ENCODE results near the gene PAM16. TPM values are rescaled to one million over a fixed set of nuclear protein-coding genes. Genes with fewer than 3 reads are reported as not detected.
"Not testable (repeated sequence)": the region's sequence is repeated elsewhere in the genome, so short reads cannot be mapped to it uniquely, and the experiment has no call there.

The PAM16 gene
- total RNA-seq, 4 donors from 2014 or later, result 26.5 to 40.5 (median 29.2) TPM

- 54 to 81% methylated on average over 6 to 26 of the region's 26 CpGs for WGBS, 2 donors (ENCODE audit: low coverage in 1 of 2)
- in situ Hi-C loops (cut with MboI; ENCODE audit: low pct_ligation_motif_present in 1 of 4, low pct_unique_long_range_greater_than_20kb in 1 of 4, low sequenced_read_pairs in 3 of 4) (loop anchor here in 1 of 4 donors (25.0 kb wide), 1 partner anchor 158 kb away; no protein-coding TSS in a partner anchor), intact Hi-C loops (cut with DNase I; ENCODE audit: low total_unique reads) (loop anchor here (5.0 kb wide), 1 partner anchor 1523 kb away; no protein-coding TSS in a partner anchor)
- no peak for DNase-seq
- H3K9me3 ChIP-seq, result no peaks in the 10 kb centered on the region
- H3K27ac ChIP-seq, result no peak overlapping the region
- H3K36me3 ChIP-seq, result no peaks in the 10 kb centered on the region
- TF ChIP-seq EP300 (IDR thresholded peaks at IDR 0.05; ENCODE audit: low read depth) (no peak), POLR2A (IDR thresholded peaks at IDR 0.05) (no peak), CTCF (IDR thresholded peaks at IDR 0.05) (no peak), POLR2AphosphoS5 (IDR thresholded peaks at IDR 0.05) (no peak)
- H3K27me3 ChIP-seq, result no peaks in the 10 kb centered on the region
- H3K4me3 ChIP-seq, result no peak overlapping the region
- H3K4me1 ChIP-seq, result peaks cover 0 to 15% (median 10%) of the 10 kb centered on the region in 4 donors
These were observed 5.9 kb downstream of the PAM16 start for GRCh38 chr16:4344983-4345835.

DNA sequence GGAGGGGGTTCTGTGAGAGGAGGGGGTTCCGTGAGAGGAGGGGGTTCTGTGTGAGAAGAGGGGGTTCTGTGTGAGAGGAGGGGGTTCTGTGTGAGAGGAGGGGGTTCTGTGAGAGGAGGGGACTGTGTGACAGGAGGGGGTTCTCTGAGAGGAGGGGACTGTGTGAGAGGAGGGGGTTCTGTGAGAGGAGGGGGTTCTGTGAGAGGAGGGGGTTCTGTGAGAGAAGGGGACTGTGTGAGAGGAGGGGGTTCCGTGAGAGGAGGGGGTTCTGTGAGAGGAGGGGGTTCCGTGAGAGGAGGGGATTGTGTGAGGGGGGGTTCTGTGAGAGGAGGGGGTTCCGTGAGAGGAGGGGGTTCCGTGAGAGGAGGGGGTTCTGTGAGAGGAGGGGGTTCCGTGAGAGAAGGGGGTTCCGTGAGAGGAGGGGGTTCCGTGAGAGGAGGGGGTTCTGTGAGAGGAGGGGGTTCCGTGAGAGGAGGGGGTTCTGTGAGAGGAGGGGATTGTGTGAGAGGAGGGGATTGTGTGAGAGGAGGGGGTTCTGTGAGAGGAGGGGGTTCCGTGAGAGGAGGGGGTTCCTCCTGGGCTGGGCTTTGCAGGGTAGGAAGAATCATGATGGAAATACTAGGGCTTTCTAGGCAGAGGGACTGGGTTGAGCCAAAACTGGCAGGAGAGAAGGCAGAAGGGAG lies 6.7 kb downstream of the PAM16 start:
- WGBS, 2 donors (ENCODE audit: low coverage in 1 of 2), result 59 to 100% methylated on average over 1 to 5 of the region's 10 CpGs
- intact Hi-C loops (cut with DNase I; ENCODE audit: low total_unique reads), result loop anchor here (5.0 kb wide), 1 partner anchor 1522 kb away; no protein-coding TSS in a partner anchor
- H3K27me3 ChIP-seq, DNase-seq, H3K36me3 ChIP-seq, H3K4me3 ChIP-seq, H3K9me3 ChIP-seq, H3K27ac ChIP-seq: not testable (repeated sequence)
- H3K4me1 ChIP-seq, result peaks cover 0 to 12% (median 5%) of the 10 kb centered on the region in 4 donors
- in situ Hi-C loops (cut with MboI; ENCODE audit: low pct_ligation_motif_present in 1 of 4, low pct_unique_long_range_greater_than_20kb in 1 of 4, low sequenced_read_pairs in 3 of 4), result loop anchor here in 1 of 4 donors (25.0 kb wide), 1 partner anchor 157 kb away; no protein-coding TSS in a partner anchor

DNA sequence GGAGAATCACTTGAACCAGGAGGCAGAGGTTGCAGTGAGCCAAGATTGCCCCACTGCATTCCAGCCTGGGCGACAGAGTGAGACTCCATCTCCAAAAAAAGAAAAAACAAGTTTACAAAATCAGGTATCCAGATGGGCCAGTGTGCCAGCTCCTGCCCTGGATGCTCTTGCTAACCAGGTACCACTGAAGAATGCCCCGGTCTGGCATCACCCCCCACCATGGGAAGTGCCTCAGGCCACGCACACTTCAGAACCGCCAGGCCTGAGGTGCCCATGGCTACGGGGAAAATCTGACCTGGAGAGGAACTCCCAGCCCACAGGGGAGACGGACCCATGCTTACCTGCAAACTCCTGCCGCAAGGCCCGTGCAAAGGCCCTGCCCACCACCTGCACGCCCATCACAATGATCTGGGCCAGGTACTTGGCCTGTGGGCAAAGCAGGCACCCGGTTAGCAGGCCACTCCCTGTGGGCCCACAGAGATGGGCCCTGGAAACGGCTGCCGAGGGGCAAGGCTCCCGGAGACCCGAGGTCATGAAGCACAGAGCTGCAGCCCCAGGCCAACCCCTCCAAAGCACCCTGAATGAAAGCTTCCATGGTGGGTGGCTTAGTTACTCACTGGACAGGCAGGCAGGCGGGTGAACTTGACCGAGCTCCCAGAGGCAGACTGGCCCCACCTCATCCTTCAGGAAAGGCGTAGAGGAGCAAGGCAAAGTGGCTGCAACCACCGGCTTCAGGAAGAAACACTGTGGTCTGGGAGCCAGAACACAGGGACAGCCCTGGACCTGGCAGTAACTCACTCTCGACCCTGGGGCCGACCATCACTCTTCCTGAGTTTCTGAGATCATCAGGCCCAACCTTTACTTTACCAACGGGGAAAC lies 8.0 kb downstream of the PAM16 start:
- peaks cover 0 to 11% (median 5%) of the 10 kb centered on the region in 4 donors for H3K4me1 ChIP-seq
- no peaks in the 10 kb centered on the region for H3K27me3 ChIP-seq
- WGBS, 2 donors (ENCODE audit: low coverage in 1 of 2), result 91% methylated on average over 13 of the region's 21 CpGs; no CpG with 5 or more reads in 1 of the 2 donors
- no peaks in the 10 kb centered on the region for H3K36me3 ChIP-seq
- TF ChIP-seq POLR2AphosphoS5 (IDR thresholded peaks at IDR 0.05) (no peak), CTCF (IDR thresholded peaks at IDR 0.05) (no peak), POLR2A (IDR thresholded peaks at IDR 0.05) (no peak), EP300 (IDR thresholded peaks at IDR 0.05; ENCODE audit: low read depth) (no peak)
- no peak overlapping the region for H3K4me3 ChIP-seq
- H3K27ac ChIP-seq, result no peak overlapping the region
- in situ Hi-C loops (cut with MboI; ENCODE audit: low pct_ligation_motif_present in 1 of 4, low pct_unique_long_range_greater_than_20kb in 1 of 4, low sequenced_read_pairs in 3 of 4) (loop anchor here in 1 of 4 donors (25.0 kb wide), 1 partner anchor 156 kb away; no protein-coding TSS in a partner anchor), intact Hi-C loops (cut with DNase I; ENCODE audit: low total_unique reads) (loop anchor here (5.0 kb wide), 1 partner anchor 1521 kb away; no protein-coding TSS in a partner anchor)
- no peaks in the 10 kb centered on the region for H3K9me3 ChIP-seq
- no peak for DNase-seq

- intact Hi-C loops (cut with DNase I; ENCODE audit: low total_unique reads) (loop anchor here (5.0 kb wide), 1 partner anchor 1519 kb away; no protein-coding TSS in a partner anchor), in situ Hi-C loops (cut with MboI; ENCODE audit: low pct_ligation_motif_present in 1 of 4, low pct_unique_long_range_greater_than_20kb in 1 of 4, low sequenced_read_pairs in 3 of 4) (loop anchor here in 1 of 4 donors (25.0 kb wide), 1 partner anchor 154 kb away; no protein-coding TSS in a partner anchor)
- DNase-seq, result no peak
- Histone ChIP-seq H3K27ac (no peak overlapping the region), H3K27me3 (no peaks in the 10 kb centered on the region), H3K4me3 (no peak overlapping the region), H3K36me3 (no peaks in the 10 kb centered on the region), H3K9me3 (no peaks in the 10 kb centered on the region), H3K4me1 (peaks cover 0 to 9% (median 5%) of the 10 kb centered on the region in 4 donors)
- TF ChIP-seq POLR2A (IDR thresholded peaks at IDR 0.05) (no peak), POLR2AphosphoS5 (IDR thresholded peaks at IDR 0.05) (no peak), CTCF (IDR thresholded peaks at IDR 0.05) (no peak), EP300 (IDR thresholded peaks at IDR 0.05; ENCODE audit: low read depth) (no peak)
- WGBS, 2 donors (ENCODE audit: low coverage in 1 of 2), result 92% methylated on average over 7 of the region's 13 CpGs; no CpG with 5 or more reads in 1 of the 2 donors
These were observed 9.9 kb downstream of the PAM16 start for GRCh38 chr16:4341250-4341649.
